Activated T-cell treated with anti-CD3 and anti-CD28 coated beads, Interleukin-2, amount 50 U/mL, for 24 hours (primary cell): ENCODE data around the gene SDHAF4.

Source experiments
- DNase-seq: peaks from one replicate; pipeline ENCODE4 v3.0.0-alpha.2; 2020
- H3K27ac Mint-ChIP-seq: 2 replicates; pipeline ENCODE4 v1.8.0; 2020; ENCODE audit warnings: mild to moderate bottlenecking, mixed read lengths
- H3K27me3 Mint-ChIP-seq: 2 replicates; pipeline ENCODE4 v1.8.0; 2020; ENCODE audit warnings: mixed read lengths
- H3K36me3 Mint-ChIP-seq: 2 replicates; pipeline ENCODE4 v1.8.0; 2020; ENCODE audit warnings: low read depth, mixed read lengths
- H3K4me1 Mint-ChIP-seq: 2 replicates; pipeline ENCODE4 v1.8.0; 2020; ENCODE audit warnings: low read depth, mixed read lengths
- H3K4me3 Mint-ChIP-seq: 2 replicates; pipeline ENCODE4 v1.8.0; 2020; ENCODE audit warnings: mild to moderate bottlenecking, moderate library complexity, mixed read lengths
- H3K9me3 Mint-ChIP-seq: 2 replicates; pipeline ENCODE4 v1.8.0; 2020; ENCODE audit warnings: mixed read lengths

The SDHAF4 gene

GRCh38 chr6:70620746-70621145, 54.0 kb downstream of the SDHAF4 start:
- Mint-ChIP-seq H3K4me3 (no peak overlapping the region), H3K27ac (no peak overlapping the region), H3K36me3 (no peaks in the 10 kb centered on the region), H3K27me3 (no peaks in the 10 kb centered on the region), H3K4me1 (no peaks in the 10 kb centered on the region), H3K9me3 (no peaks in the 10 kb centered on the region)
- no peak for DNase-seq

- Mint-ChIP-seq H3K36me3 (no peaks in the 10 kb centered on the region), H3K4me1 (no peaks in the 10 kb centered on the region), H3K27me3 (no peaks in the 10 kb centered on the region), H3K4me3 (no peak overlapping the region), H3K27ac (no peak overlapping the region), H3K9me3 (no peaks in the 10 kb centered on the region)
- no peak for DNase-seq
Observed at GRCh38 chr6:70622461-70622860, 55.7 kb downstream of the SDHAF4 start.

- no peaks in the 10 kb centered on the region for H3K9me3 Mint-ChIP-seq
- H3K4me3 Mint-ChIP-seq: no peak overlapping the region
- H3K27ac Mint-ChIP-seq: no peak overlapping the region
- H3K4me1 Mint-ChIP-seq: no peaks in the 10 kb centered on the region
- H3K27me3 Mint-ChIP-seq: no peaks in the 10 kb centered on the region
- H3K36me3 Mint-ChIP-seq: no peaks in the 10 kb centered on the region
- no peak for DNase-seq
Observed at GRCh38 chr6:70625436-70625835, 58.7 kb downstream of the SDHAF4 start.

GRCh38 chr6:70627500-70628254, 60.9 kb downstream of the SDHAF4 start:
- H3K27me3 Mint-ChIP-seq: no peaks in the 10 kb centered on the region
- no peaks in the 10 kb centered on the region for H3K9me3 Mint-ChIP-seq
- H3K36me3 Mint-ChIP-seq: no peaks in the 10 kb centered on the region
- no peak overlapping the region for H3K27ac Mint-ChIP-seq
- H3K4me3 Mint-ChIP-seq: no peak overlapping the region
- no peak for DNase-seq
- no peaks in the 10 kb centered on the region for H3K4me1 Mint-ChIP-seq

- Mint-ChIP-seq H3K4me3 (no peak overlapping the region), H3K36me3 (no peaks in the 10 kb centered on the region), H3K27me3 (no peaks in the 10 kb centered on the region), H3K9me3 (no peaks in the 10 kb centered on the region), H3K27ac (no peak overlapping the region), H3K4me1 (peaks cover 4% of the 10 kb centered on the region)
- DNase-seq: no peak
Observed at GRCh38 chr6:70629929-70630328, 63.2 kb downstream of the SDHAF4 start.

GRCh38 chr6:70633870-70634269, 67.1 kb downstream of the SDHAF4 start:
- Mint-ChIP-seq H3K9me3 (no peaks in the 10 kb centered on the region), H3K4me3 (no peak overlapping the region), H3K27me3 (no peaks in the 10 kb centered on the region), H3K4me1 (peaks cover 4% of the 10 kb centered on the region), H3K36me3 (no peaks in the 10 kb centered on the region), H3K27ac (no peak overlapping the region)
- DNase-seq: no peak

GRCh38 chr6:70636596-70636995, 69.9 kb downstream of the SDHAF4 start:
- no peak for DNase-seq
- Mint-ChIP-seq H3K9me3 (no peaks in the 10 kb centered on the region), H3K27me3 (no peaks in the 10 kb centered on the region), H3K36me3 (no peaks in the 10 kb centered on the region), H3K4me1 (peaks cover 4% of the 10 kb centered on the region), H3K27ac (no peak overlapping the region), H3K4me3 (no peak overlapping the region)

GRCh38 chr6:70638468-70638867, 71.7 kb downstream of the SDHAF4 start:
- H3K27me3 Mint-ChIP-seq: no peaks in the 10 kb centered on the region

More at GRCh38 chr6:70638468-70638867, 71.7 kb downstream of the SDHAF4 start:
- no peaks in the 10 kb centered on the region for H3K9me3 Mint-ChIP-seq
- peaks cover 4% of the 10 kb centered on the region for H3K4me1 Mint-ChIP-seq
- no peak overlapping the region for H3K27ac Mint-ChIP-seq
- no peaks in the 10 kb centered on the region for H3K36me3 Mint-ChIP-seq
- no peak overlapping the region for H3K4me3 Mint-ChIP-seq
- DNase-seq: no peak
